ENCODE measurements around the gene CD200. TPM values are rescaled to one million over a fixed set of nuclear protein-coding genes. Genes with fewer than 3 reads are reported as not detected.

CD200 gene
- total RNA-seq, 1 donor from 2014 or later, result 42.1 TPM

DNA sequence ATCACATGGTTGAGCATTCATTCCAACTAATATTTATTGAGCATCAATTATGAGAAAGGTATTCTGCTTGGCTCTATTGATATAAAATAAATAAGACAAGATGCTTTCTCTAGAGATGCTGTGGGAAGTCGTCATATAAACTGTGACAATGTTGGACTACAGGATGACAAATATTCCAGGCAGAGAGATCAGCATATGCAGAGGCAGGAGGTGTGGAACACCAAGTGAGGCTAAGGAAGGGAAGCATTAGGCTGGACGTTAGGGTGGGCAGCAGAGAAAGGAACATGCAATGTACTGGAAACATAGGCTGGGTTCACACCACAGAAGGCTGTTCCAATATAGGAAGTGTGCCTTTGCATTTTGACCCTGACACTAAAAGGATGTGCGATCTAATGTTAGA lies 38.6 kb downstream of the CD200 start:
- no peak overlapping the region for H3K4me3 Mint-ChIP-seq (ENCODE audit: low read depth)
- no peak for DNase-seq (ENCODE audit: low spot score, unreplicated experiment)
- no peaks in the 10 kb centered on the region for H3K27me3 Mint-ChIP-seq
- H3K4me1 Mint-ChIP-seq (ENCODE audit: low read depth), result no peaks in the 10 kb centered on the region
- H3K9me3 Mint-ChIP-seq (ENCODE audit: low read depth), result no peaks in the 10 kb centered on the region
- TF ChIP-seq, protein P1, sequence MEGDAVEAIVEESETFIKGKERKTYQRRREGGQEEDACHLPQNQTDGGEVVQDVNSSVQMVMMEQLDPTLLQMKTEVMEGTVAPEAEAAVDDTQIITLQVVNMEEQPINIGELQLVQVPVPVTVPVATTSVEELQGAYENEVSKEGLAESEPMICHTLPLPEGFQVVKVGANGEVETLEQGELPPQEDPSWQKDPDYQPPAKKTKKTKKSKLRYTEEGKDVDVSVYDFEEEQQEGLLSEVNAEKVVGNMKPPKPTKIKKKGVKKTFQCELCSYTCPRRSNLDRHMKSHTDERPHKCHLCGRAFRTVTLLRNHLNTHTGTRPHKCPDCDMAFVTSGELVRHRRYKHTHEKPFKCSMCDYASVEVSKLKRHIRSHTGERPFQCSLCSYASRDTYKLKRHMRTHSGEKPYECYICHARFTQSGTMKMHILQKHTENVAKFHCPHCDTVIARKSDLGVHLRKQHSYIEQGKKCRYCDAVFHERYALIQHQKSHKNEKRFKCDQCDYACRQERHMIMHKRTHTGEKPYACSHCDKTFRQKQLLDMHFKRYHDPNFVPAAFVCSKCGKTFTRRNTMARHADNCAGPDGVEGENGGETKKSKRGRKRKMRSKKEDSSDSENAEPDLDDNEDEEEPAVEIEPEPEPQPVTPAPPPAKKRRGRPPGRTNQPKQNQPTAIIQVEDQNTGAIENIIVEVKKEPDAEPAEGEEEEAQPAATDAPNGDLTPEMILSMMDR (IDR thresholded peaks at IDR 0.05; ENCODE audit: unreplicated experiment), result no peak
- peaks cover 2% of the 10 kb centered on the region for H3K36me3 Mint-ChIP-seq (ENCODE audit: insufficient read depth)
- no peak overlapping the region for H3K27ac Mint-ChIP-seq

DNA sequence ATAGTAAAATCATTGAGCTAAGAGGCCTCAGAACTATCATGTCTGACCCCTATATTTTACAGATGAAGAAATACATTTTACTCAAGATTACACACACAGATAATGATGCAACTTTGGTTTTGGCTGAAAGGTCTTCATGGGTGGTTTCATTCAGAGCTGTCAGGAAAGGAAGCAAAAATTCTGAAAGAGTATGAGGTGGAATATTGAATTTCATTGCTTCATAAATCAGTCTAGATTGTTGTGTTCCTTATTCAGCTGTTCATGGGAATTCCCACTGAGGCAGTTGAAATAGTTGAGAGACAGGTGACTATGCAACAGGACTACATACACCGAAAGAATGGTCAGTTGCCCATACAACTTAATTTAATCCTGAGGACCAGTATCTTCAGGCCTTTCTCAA lies 39.4 kb downstream of the CD200 start:
- Mint-ChIP-seq H3K27me3 (no peaks in the 10 kb centered on the region), H3K4me3 (ENCODE audit: low read depth) (no peak overlapping the region), H3K9me3 (ENCODE audit: low read depth) (no peaks in the 10 kb centered on the region), H3K36me3 (ENCODE audit: insufficient read depth) (peaks cover under 1% of the 10 kb centered on the region), H3K27ac (no peak overlapping the region), H3K4me1 (ENCODE audit: low read depth) (no peaks in the 10 kb centered on the region)
- no peak for DNase-seq (ENCODE audit: low spot score, unreplicated experiment)
- TF ChIP-seq, protein P1 (IDR thresholded peaks at IDR 0.05; ENCODE audit: unreplicated experiment), result no peak

DNA sequence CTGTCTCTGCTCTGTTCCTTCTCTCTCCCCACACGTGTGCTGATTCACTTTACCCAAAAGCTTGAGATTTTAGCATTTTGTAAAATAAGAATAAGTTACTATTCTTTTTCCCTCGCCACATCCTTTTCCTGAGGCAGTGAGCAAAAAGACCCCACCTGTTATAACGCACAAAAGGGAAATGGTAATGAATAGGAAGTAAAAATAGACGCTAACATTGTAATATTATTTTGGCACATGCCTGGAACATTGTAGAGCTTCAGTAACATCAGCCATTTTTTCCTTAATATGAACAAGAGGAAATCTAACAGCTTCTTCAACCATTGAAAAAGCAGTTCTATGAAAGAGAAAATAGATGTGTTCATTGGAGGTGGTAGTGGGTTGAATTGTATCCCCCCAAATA lies 40.5 kb downstream of the CD200 start:
- peaks cover 3% of the 10 kb centered on the region for H3K9me3 Mint-ChIP-seq (ENCODE audit: low read depth)

DNA sequence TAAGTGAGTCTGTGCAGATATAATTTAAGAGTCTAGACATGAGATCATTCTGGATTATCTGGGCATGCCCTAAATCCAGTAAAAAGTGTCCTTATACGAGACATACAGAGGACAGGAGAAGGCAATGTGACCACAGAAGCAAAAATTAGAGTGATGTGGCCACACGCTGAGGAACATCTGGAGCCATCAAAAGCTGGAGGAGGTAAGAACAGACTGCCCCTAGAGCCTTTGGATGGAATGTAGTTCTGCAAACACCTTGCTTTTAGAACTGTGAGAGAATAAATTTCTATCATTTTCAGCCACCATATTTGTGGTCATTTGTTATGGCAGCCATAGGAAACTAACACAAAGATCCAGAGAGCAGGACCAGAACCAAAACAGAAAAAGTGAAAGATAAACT lies 41.0 kb downstream of the CD200 start:
- no peak overlapping the region for H3K27ac Mint-ChIP-seq
- H3K27me3 Mint-ChIP-seq, result no peaks in the 10 kb centered on the region
- no peak overlapping the region for H3K4me3 Mint-ChIP-seq (ENCODE audit: low read depth)
- H3K36me3 Mint-ChIP-seq (ENCODE audit: insufficient read depth), result no peaks in the 10 kb centered on the region
- H3K9me3 Mint-ChIP-seq (ENCODE audit: low read depth), result peaks cover 3% of the 10 kb centered on the region
- no peak for DNase-seq (ENCODE audit: low spot score, unreplicated experiment)
- TF ChIP-seq, protein P1 (IDR thresholded peaks at IDR 0.05; ENCODE audit: unreplicated experiment), result no peak
- H3K4me1 Mint-ChIP-seq (ENCODE audit: low read depth), result no peaks in the 10 kb centered on the region

More for the DNA sequence above, 40.5 kb downstream of the CD200 start:
- DNase-seq (ENCODE audit: low spot score, unreplicated experiment), result no peak
- no peaks in the 10 kb centered on the region for H3K27me3 Mint-ChIP-seq
- TF ChIP-seq, protein P1 (IDR thresholded peaks at IDR 0.05; ENCODE audit: unreplicated experiment), result no peak
- H3K27ac Mint-ChIP-seq, result no peak overlapping the region
- no peaks in the 10 kb centered on the region for H3K36me3 Mint-ChIP-seq (ENCODE audit: insufficient read depth)
- H3K4me3 Mint-ChIP-seq (ENCODE audit: low read depth), result no peak overlapping the region
- no peaks in the 10 kb centered on the region for H3K4me1 Mint-ChIP-seq (ENCODE audit: low read depth)

DNA sequence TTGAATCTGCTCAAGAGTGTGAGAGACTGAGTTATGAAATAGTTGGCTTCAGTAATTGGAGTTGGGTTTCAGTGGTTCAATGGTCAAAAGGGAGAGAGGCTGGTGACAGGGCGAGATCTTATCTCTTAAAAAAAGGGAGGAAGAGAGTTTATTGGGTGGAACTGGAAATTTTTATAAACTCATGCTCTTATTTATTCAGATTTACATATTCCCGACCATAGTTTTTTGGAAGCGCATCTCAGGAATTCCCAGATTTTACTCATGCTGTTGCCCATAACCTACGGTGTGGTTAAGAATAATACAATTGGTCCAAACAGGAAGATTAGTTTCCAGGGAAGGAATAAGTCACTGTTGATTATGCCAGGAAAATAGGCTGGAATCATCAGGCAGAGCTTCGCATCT lies 41.4 kb downstream of the CD200 start:
- TF ChIP-seq, protein P1 (IDR thresholded peaks at IDR 0.05; ENCODE audit: unreplicated experiment), result no peak
- H3K9me3 Mint-ChIP-seq (ENCODE audit: low read depth), result peaks cover 3% of the 10 kb centered on the region
- no peak overlapping the region for H3K4me3 Mint-ChIP-seq (ENCODE audit: low read depth)

More for the DNA sequence above, 41.4 kb downstream of the CD200 start:
- no peaks in the 10 kb centered on the region for H3K27me3 Mint-ChIP-seq
- DNase-seq (ENCODE audit: low spot score, unreplicated experiment), result no peak
- H3K4me1 Mint-ChIP-seq (ENCODE audit: low read depth), result no peaks in the 10 kb centered on the region
- H3K36me3 Mint-ChIP-seq (ENCODE audit: insufficient read depth), result no peaks in the 10 kb centered on the region
- no peak overlapping the region for H3K27ac Mint-ChIP-seq
